Ishikawa (cell line): ENCODE measurements around the gene RAD52.

Experiments used
- CEBPB ChIP-seq: IDR thresholded peaks from 2 replicates; pipeline ENCODE4 v1.6.1; 2012
- CREB1 ChIP-seq: IDR thresholded peaks from 2 replicates; pipeline ENCODE4 v1.6.1; 2012; ENCODE audit warnings: low read depth
- FOXM1 ChIP-seq: IDR thresholded peaks from 2 replicates; pipeline ENCODE4 v1.6.1; 2012; ENCODE audit warnings: low read depth, borderline replicate concordance
- NFIC ChIP-seq: IDR thresholded peaks from 2 replicates; pipeline ENCODE4 v1.6.1; 2012
- RAD21 ChIP-seq: IDR thresholded peaks from 2 replicates; pipeline ENCODE4 v1.6.1; 2012; ENCODE audit warnings: low read depth
- REST ChIP-seq: IDR thresholded peaks from 2 replicates; pipeline ENCODE4 v1.6.1; 2012; ENCODE audit warnings: low read depth, mild to moderate bottlenecking
- USF1 ChIP-seq: IDR thresholded peaks from 2 replicates; pipeline ENCODE4 v1.6.1; 2012
- YY1 ChIP-seq: IDR thresholded peaks from 2 replicates; pipeline ENCODE4 v1.6.1; 2012; ENCODE audit warnings: low read depth

- TF ChIP-seq USF1, result no peak
- TF ChIP-seq CEBPB, result no peak
- no peak for TF ChIP-seq NFIC
- TF ChIP-seq RAD21, result no peak
- TF ChIP-seq FOXM1, result no peak
- TF ChIP-seq YY1, result no peak
- no peak for TF ChIP-seq REST
- TF ChIP-seq CREB1, result no peak
Measured at GRCh38 chr12:946212-946611, 3.3 kb downstream of the RAD52 start.
